GM12892 (cell line): ENCODE data around the gene SUN1.
"Not testable (repeated sequence)": the region's sequence is repeated elsewhere in the genome, so short reads cannot be mapped to it uniquely, and the experiment has no call there.

ENCODE experiments used
- DNase-seq: peaks from one replicate; pipeline ENCODE4 v3.0.0; 2011; ENCODE audit not compliant: insufficient read length
- FAIRE-seq: peaks from 2 replicates; lab custom pipeline; 2011; peaks lifted over from hg19 to GRCh38; lab: Jason Lieb, UNC
- POLR2A ChIP-seq: IDR thresholded peaks from 2 replicates; pipeline ENCODE4 v1.6.1; 2011; ENCODE audit warnings: low read depth, low read length, control low read depth
- POLR2AphosphoS5 ChIP-seq: IDR thresholded peaks from 2 replicates; pipeline ENCODE4 v1.6.1; 2011; ENCODE audit warnings: low read depth, low read length, control low read depth
- TAF1 ChIP-seq: IDR thresholded peaks from 2 replicates; pipeline ENCODE4 v1.6.1; 2011; ENCODE audit warnings: low read depth, mild to moderate bottlenecking, control low read depth, low read length, borderline replicate concordance

The SUN1 gene

GRCh38 chr7:920351-921070 lies 88.2 kb downstream of the SUN1 start:
- DNase-seq = no peak
- FAIRE-seq = no peak
- TF ChIP-seq POLR2AphosphoS5 (no peak), POLR2A (no peak), TAF1 (no peak)

GRCh38 chr7:921071-921461 lies 88.8 kb downstream of the SUN1 start:
- FAIRE-seq = no peak

GRCh38 chr7:921581-922333 lies 89.5 kb downstream of the SUN1 start:
- no peak for FAIRE-seq

More at GRCh38 chr7:921071-921461, 88.8 kb downstream of the SUN1 start:
- no peak for DNase-seq
- TF ChIP-seq POLR2A = no peak
- TF ChIP-seq POLR2AphosphoS5 = no peak
- TF ChIP-seq TAF1 = no peak

GRCh38 chr7:922334-923107 lies 90.2 kb downstream of the SUN1 start:
- TF ChIP-seq POLR2AphosphoS5 = no peak
- no peak for TF ChIP-seq POLR2A
- TF ChIP-seq TAF1 = no peak
- FAIRE-seq (no peak), DNase-seq (no peak)

More at GRCh38 chr7:921581-922333, 89.5 kb downstream of the SUN1 start:
- DNase-seq = no peak
- TF ChIP-seq POLR2A (no peak), POLR2AphosphoS5 (no peak), TAF1 (no peak)

- peak; percentile 96 for FAIRE-seq
- DNase-seq = peak; percentile 97
- peak; percentile 53 for TF ChIP-seq POLR2AphosphoS5
- peak; percentile 68; the same call in 1 of the 2 replicates for TF ChIP-seq POLR2A
- peak; percentile 48; the same call in 1 of the 2 replicates for TF ChIP-seq TAF1
Measured at GRCh38 chr7:923108-924041, 91.1 kb downstream of the SUN1 start.

- not testable (repeated sequence) for FAIRE-seq, DNase-seq
Measured at GRCh38 chr7:924042-924441, 91.8 kb downstream of the SUN1 start.
